NCI-H2196 treated with DMSO at 0.1 percent for 48 hours (cell line): ENCODE data around the gene HKDC1.
"Not testable (repeated sequence)": the region's sequence is repeated elsewhere in the genome, so short reads cannot be mapped to it uniquely, and the experiment has no call there.

ENCODE experiments used
- DNase-seq: peaks from one replicate; lab custom pipeline; 2025; ENCODE audit not compliant: unreplicated experiment; lab: John Stamatoyannopoulos, UW

HKDC1 gene

DNA sequence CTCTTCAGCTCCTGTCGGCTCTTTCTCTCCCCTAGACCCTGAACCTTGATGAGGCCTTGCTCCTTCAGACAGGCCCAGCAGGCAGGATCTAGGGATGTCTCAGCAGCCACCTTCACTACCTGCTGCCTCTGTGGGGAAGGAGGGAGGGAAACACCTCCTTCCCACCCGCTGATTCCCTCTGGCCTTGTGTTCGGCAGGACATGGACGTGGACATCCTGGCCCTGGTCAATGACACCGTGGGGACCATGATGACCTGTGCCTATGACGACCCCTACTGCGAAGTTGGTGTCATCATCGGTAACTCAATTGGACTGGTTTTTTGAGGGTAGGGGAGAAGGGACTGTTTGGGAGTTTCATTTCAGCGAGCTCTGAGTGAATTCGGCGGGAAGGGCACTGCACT, 20.3 kb downstream of the HKDC1 start:
- DNase-seq: no peak

DNA sequence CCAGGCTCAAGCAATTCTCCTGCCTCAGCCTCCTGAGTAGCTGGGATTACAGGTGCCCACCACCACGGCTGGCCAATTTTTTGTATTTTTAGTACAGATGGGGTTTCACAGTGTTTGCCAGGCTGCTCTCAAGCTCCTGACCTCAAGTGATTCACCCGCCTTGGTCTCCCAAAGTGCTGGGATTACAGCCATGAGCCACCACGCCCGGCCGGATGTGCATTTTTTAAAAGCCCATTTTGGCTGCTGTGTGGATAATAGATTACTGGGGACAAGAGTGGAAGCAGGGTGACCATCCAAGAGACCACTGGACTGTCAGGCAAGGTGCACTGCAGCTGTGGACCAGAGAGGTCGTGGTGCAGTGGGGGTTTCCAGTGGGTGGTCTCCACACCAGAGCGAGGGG, 21.4 kb downstream of the HKDC1 start:
- DNase-seq: no peak

DNA sequence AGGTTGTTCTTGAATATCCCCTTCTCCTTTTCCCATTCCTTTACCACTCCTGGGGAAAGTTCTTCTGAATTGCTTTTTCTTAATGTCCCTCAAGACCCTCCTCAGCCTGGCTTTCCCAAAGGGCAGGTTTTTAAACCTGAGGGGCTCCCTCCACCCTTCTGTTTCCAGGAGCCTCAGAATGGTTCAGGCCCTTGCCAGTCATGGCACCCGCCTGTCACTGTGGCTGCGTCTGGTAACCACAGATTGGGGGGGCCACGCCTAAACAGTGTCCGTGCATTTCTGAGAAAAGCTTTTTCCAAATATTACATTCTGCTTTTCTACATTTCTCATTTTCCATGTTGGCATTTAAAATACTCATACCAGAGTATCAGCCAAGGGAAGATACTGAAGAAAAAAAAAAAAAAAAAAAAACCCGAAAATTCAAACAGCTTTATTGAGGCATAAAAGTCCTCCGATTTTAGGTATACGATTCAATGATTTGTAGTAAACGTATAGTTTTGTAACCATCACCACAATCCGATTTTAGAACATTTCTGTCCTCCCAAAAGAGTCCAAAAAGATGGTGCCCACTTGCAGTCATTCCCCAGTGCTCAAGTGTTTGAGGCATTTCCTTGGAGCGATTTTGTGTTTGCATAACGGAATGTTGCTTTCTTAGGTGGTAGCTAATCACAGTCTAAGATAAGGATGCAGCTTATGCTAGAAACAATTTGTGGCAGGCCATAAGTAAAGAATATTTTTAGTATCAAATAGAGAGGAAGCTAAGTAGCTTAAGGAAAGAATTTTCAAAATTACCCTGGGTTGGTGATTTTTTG, 22.1 kb downstream of the HKDC1 start:
- DNase-seq: no peak

DNA sequence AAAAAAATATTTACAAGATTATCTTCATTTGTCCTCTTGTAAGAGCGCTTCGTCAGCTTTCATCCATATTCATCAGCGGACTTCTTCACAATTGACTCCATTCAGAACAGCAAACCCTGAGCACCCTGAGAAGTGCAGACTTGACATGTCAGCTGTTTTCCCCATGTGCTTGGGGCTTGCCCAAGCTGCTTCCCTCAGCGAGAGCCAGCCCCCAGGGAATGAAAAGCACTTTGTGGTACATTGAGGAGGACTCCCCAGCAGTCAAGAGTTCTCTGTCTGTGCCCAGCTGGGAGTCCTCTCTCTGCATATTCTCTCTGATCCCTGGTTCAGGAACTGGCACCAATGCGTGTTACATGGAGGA, 22.7 kb downstream of the HKDC1 start:
- DNase-seq: no peak

DNA sequence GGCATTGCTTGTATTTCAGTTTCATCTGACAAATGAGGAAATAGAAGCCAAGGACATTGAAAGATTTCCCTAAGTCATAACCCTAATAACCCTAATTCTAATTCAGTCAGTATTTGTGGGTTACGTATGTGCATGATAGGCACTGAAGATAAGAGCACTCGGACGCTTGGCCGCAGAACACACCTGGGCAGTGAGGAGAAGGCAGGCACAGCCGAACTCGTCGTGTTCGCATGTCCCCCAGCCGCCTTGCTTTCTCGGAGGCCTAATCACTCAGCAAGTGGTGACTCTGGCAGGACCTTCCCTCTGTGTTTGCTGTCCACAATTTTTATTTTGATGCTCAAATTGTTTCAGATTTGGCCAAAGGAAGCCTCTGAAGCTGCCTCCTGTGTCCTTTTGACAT, 23.7 kb downstream of the HKDC1 start:
- no peak for DNase-seq

DNA sequence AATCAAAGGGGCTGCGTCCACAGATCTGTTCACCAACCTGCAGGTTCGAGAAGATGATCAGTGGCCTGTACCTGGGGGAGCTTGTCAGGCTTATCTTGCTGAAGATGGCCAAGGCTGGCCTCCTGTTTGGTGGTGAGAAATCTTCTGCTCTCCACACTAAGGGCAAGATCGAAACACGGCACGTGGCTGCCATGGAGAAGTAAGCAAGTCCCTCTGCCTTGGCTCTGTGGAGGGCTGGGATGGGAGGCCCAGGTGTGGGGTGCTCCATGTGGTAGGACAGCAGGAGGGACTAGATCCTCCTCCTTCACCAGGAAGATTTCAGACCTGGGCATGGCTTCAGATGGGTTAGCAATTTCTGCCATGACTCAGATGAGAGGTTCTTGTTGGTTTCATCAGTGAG, 25.9 kb downstream of the HKDC1 start:
- DNase-seq: no peak

DNA sequence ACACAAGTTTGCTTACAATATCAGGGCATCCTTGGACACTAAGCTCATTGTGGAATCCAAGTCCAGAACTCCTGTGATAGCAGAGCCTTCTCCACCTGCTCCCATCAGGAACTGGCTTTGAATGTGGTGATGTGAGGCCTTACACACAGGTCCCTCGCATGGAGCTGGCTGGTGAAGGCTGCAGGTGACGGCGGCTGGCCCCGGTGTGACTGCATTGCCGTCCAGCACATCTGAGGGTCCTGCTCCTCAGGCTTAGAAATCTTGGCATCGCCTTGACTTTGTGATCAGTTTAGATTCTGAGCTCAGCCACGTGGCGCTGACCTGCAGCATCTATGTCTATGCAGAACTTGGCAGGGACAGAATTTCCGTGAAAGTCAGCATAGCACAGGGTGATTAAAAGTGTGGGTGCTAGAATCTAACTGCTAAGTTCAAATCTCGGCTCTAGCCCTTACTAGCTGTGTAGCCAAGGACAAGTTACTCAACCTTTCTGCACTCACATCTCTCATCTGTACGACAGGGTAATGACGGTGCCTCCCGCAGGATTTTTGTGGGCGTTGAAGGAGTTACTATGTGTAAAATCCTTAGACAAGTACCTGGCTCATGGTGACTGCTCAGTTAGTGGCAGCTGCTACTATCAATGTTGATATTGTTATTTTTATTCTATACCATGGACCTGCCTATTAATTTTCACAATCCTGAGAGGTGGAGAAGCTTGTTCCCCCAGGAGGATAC, 26.6 kb downstream of the HKDC1 start:
- DNase-seq: no peak

DNA sequence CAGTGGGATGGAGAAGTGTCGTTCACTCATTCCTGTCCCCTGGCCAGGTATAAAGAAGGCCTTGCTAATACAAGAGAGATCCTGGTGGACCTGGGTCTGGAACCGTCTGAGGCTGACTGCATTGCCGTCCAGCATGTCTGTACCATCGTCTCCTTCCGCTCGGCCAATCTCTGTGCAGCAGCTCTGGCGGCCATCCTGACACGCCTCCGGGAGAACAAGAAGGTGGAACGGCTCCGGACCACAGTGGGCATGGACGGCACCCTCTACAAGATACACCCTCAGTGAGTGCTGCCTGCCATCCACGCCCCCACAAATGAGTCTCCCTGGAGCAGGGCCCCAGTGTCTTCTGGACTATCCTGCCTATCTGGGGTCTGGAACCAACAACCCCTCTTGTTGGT, 27.2 kb downstream of the HKDC1 start:
- DNase-seq: no peak

DNA sequence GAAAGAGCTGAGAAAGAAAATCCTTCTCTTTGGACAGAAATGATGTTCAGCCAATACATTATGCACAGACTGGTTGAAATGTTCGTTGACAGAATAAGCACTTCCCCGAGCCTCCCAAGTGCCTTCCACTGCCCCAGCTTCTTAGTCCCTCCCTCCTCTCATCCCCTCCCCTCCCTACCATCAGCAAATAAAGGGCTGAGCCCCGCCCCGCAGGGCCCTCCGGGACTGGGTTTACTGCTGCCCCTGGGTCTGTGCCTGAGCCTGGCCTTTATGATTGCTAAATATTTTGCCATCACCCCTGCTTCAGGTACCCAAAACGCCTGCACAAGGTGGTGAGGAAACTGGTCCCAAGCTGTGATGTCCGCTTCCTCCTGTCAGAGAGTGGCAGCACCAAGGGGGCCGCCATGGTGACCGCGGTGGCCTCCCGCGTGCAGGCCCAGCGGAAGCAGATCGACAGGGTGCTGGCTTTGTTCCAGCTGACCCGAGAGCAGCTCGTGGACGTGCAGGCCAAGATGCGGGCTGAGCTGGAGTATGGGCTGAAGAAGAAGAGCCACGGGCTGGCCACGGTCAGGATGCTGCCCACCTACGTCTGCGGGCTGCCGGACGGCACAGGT, 28.1 kb downstream of the HKDC1 start:
- DNase-seq: no peak

DNA sequence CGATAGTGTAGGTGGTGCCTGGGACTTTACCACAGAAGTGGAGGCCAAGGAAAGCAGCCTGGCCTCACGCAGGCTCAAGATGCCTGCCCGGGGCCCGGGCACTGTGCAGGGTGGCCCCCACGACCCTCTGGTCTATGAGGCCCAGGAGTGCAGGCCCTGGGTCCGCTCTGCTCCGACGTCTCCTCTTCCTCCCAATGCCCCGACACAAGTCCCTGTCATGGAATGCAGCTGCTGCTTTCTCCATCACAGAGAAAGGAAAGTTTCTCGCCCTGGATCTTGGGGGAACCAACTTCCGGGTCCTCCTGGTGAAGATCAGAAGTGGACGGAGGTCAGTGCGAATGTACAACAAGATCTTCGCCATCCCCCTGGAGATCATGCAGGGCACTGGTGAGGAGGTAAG, 29.9 kb downstream of the HKDC1 start:
- DNase-seq: no peak

DNA sequence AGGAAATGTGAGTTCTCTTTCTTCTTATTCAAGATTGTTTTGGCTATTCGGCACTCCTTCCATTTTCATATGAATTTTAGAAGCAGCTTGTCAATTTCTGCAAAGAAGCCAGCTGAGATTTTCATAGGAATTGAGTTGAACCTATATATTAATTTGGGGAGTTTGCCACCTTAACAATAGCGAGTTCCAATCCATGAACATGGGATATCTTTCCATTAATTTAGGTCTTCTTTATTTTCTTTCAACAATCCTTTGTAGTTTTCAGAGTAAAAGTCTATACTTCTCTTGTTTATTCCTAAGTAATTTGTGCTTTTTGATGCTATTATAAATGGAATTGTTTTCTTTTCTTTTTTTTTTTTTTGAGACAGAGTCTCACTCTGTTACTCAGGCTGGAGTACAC, 31.3 kb downstream of the HKDC1 start:
- DNase-seq: not testable (repeated sequence)

DNA sequence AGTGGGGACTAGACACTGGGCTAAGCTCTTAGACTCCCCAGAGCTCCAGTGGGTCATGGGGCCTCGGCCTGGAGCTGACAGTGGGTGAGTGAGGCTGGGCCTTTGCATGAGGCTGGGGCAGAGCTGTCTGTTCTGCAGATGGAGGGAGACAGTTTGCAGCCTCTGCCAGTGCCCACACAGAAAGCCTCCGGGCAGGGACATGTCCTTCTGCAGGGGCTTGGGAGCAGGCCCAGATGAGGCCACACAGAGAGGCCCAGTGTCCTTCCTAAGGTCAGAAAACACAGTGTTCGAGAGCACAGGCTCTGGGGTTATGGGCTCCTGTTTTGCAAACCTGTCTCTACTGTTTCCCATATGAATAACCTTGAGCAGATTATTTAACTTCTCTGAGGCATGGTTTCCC, 33.0 kb downstream of the HKDC1 start:
- DNase-seq: no peak

DNA sequence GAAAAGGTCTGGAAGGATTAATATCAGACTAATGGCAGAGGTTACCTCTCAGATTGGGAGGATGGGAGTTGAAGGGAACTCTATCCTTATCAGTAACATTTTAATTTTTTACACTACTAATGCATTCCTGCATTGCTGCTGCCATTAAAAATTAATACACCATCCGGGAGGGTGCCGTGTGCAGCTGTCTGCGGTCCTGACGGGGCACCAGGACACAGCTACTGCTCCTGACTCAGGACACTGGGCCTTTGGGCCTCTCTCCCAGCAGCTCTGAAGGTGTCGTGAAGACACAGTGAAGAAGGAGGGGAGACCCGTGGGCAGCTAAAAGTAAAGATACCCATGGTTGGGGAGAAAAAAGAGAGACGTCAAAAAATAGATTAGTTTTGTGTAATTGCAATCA, 34.7 kb downstream of the HKDC1 start:
- DNase-seq: no peak

DNA sequence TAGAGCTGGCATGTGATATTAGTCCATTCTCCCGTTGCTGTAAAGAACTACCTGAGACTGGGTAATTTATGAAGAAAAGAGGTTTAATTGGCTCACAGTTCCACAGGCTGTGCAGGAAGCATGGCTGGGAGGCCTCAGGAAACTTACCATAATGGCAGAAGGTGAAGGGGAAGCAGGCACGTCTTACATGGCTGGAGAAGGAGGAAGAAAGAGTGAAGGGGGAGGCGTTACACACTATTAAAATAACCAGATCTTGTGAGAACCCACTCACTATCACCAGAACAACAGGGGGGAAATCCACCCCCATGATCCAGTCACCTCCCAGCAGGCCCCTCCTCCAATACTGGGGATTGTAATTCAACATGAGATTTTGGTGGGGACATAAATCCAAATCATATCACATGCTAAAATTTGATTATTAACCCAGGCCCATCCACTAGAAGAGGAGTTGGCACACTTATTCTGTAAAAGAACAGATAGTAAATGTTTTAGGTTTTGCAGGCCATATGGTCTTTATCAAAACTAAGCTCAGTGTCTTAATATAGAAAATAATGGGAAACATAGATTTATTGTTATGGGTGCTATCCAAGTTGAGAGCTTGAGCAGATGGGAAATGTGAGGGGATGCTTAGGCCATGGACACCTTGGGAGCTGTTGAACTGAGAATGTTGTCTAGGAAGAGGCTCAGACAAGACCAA, 39.6 kb downstream of the HKDC1 start:
- DNase-seq: no peak

DNA sequence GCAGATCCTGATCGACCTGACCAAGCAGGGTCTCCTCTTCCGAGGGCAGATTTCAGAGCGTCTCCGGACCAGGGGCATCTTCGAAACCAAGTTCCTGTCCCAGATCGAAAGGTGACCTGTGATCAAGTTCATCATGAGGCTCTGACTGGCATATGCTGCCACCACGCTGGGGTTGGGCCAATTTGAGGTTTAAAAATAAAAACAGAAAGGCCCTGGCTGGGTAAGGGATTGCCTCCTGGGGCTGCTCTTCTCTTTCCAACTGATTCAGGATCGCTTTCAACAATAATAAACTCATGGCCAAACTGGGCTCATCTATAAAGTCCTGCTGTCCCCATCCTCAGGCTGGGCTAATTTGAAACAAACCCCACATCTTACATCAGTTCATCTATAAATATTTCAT, 41.1 kb downstream of the HKDC1 start:
- no peak for DNase-seq

DNA sequence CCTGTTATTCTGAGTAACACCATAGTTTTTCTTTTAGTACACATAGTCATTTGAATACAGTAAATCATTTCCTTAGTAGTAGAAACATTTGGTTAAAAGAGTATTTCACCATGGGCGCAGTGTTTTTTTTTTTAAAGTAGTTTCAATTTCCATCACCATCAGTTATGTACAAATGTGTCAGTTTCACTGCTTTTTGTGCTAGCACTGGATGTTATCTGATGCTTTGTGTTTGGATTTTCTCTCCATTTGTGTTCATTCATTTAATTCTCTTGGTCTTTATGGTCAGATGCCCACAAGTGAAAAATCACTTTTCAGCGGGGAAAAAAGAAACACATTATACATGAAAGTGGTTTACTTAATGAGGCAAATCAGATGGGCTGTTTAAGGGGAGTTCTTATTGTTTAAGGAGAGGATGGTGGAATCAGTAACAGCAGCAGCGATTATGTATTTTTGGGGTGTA, 42.2 kb downstream of the HKDC1 start:
- no peak for DNase-seq

DNA sequence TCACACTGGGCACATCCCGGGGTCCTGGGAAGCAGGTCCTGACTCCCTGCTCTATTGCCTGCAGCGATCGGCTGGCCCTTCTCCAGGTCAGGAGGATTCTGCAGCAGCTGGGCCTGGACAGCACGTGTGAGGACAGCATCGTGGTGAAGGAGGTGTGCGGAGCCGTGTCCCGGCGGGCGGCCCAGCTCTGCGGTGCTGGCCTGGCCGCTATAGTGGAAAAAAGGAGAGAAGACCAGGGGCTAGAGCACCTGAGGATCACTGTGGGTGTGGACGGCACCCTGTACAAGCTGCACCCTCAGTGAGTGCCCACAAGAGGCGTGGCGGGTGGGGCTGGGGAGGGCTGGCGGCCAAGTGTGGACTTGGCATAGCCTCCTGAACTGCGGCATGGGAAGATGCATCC, 45.4 kb downstream of the HKDC1 start:
- DNase-seq: no peak

DNA sequence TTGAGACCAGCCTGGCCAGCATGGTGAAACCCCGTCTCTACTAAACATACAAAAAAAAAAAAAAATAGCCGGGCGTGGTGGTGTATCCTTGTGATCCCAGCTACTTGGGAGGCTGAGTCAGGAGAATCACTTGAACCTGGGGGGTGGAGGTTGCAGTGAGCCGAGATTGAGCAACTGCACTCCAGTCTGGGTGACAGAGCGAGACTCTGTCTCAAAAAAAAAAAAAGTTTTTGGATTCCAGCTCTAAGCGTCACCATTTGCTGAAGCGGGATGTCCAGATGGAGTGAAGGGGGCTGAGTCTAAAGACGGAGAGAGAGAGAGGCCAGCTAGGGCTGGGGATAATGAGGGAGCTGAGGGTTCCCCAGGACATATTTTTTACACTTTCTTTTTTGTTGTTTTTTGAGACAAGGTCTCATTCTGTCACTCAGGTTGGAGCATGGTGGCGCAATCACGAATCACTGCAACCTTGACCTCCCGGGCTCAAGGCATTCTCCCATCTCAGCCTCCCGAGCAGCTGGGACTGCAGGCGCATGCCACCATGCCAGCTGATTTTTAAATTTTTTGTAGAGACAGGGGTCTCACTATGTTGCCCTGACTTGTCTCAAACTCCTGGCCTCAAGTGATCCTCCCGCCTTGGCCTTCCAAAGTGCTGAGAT, 48.8 kb downstream of the HKDC1 start:
- no peak for DNase-seq

DNA sequence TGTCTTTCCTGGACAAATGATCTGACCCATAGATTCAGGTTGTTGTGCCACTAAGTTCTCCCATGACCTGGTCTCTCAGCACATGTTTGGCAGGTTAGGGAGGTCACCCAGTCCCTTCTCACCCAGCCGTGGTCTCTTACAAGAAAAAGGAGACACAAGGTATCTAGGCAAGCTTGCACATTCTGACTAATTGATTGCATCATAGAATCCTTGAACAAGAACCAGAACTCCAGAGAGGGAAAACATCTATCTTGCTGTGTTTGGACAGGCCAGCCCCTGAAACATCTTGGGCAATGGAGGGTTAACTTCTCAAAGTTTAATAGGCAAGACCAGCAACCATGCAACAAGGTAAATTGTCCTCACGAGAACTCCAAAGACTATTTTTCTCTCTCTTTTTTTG, 49.6 kb downstream of the HKDC1 start:
- no peak for DNase-seq

DNA sequence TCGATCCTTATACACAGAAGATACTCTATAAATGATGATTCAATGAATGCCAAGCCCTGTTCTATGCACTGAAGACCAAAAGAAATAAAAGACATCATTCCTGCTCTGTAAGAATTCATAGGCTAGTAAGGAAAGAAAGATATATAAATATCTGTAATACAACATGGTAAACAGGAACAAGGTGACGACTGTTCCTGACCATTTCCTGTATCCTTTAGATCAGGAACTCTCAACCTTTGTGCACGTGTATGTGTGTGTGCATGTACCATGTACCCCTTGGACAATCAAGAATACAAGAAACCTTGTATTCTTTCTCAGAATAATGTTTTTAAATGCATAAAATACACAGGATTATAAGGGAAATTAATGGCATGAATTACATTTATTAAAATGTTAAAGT, 50.9 kb downstream of the HKDC1 start:
- DNase-seq: no peak

DNA sequence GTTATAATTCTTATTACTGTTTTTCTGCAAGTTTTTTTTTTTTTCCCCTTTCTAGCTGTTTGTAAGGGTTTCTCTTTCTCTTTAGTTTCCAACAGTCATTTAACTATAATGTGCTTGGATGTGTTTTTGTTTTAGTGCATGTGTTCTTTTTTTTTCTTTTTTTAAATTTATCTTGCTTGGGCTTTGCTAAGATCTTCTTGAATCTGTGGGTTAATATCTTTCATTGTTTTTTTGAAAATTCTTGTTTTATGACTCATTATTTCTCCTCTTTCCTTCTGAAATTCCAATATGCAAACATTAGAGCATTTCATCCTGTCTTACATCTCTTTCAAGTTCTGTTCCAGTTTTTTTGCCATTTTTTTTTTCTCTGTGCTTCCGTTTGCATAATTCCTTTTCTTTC, 52.5 kb downstream of the HKDC1 start:
- no peak for DNase-seq
